Measurements from ENCODE around the gene GRK4.

GRK4 gene

GRCh38 chr4:3026540-3026939 lies 63.2 kb downstream of the GRK4 start:
- H3K27ac ChIP-seq (ENCODE audit: low read length) = no peak overlapping the region
- H3K27me3 ChIP-seq (ENCODE audit: insufficient read depth, low read length, poor library complexity) = no peaks in the 10 kb centered on the region
- no peaks in the 10 kb centered on the region for H3K79me2 ChIP-seq (ENCODE audit: insufficient read depth, low read length)
- H3K9ac ChIP-seq (ENCODE audit: low read depth, low read length) = no peak overlapping the region
- H4K20me1 ChIP-seq (ENCODE audit: insufficient read depth, low read length) = no peaks in the 10 kb centered on the region
- TF ChIP-seq EZH2 (IDR thresholded peaks at IDR 0.05; ENCODE audit: borderline replicate concordance, low read depth, low read length, severe bottlenecking) = no peak
- no peak for TF ChIP-seq CTCF (IDR thresholded peaks at IDR 0.05; ENCODE audit: borderline replicate concordance, extremely low read depth, low read length, poor library complexity, severe bottlenecking)
- no peak overlapping the region for H2AFZ ChIP-seq (ENCODE audit: low read depth, low read length)
- DNase-seq = no peak
- no peak overlapping the region for H3K4me2 ChIP-seq (ENCODE audit: insufficient read depth, low read length)
- no peak overlapping the region for H3K4me3 ChIP-seq (ENCODE audit: low read depth in 1 of 2, low read length in 2 of 2)
- no peak for ATAC-seq (ENCODE audit: insufficient read depth, low read depth)
- H3K9me3 ChIP-seq (ENCODE audit: insufficient read depth, low read length, severe bottlenecking) = no peaks in the 10 kb centered on the region
- no peaks in the 10 kb centered on the region for H3K4me1 ChIP-seq (ENCODE audit: insufficient read depth, low read length)
- H3K36me3 ChIP-seq (ENCODE audit: insufficient read depth, low read length) = no peaks in the 10 kb centered on the region

- TF ChIP-seq CTCF (IDR thresholded peaks at IDR 0.05; ENCODE audit: borderline replicate concordance, extremely low read depth, low read length, poor library complexity, severe bottlenecking) (no peak), EZH2 (IDR thresholded peaks at IDR 0.05; ENCODE audit: borderline replicate concordance, low read depth, low read length, severe bottlenecking) (no peak)
- Histone ChIP-seq H4K20me1 (ENCODE audit: insufficient read depth, low read length) (no peaks in the 10 kb centered on the region), H3K27me3 (ENCODE audit: insufficient read depth, low read length, poor library complexity) (no peaks in the 10 kb centered on the region), H3K4me1 (ENCODE audit: insufficient read depth, low read length) (no peaks in the 10 kb centered on the region), H3K9ac (ENCODE audit: low read depth, low read length) (no peak overlapping the region), H3K79me2 (ENCODE audit: insufficient read depth, low read length) (no peaks in the 10 kb centered on the region), H3K9me3 (ENCODE audit: insufficient read depth, low read length, severe bottlenecking) (no peaks in the 10 kb centered on the region), H3K36me3 (ENCODE audit: insufficient read depth, low read length) (no peaks in the 10 kb centered on the region), H3K4me3 (ENCODE audit: low read depth in 1 of 2, low read length in 2 of 2) (no peak overlapping the region), H3K4me2 (ENCODE audit: insufficient read depth, low read length) (no peak overlapping the region), H3K27ac (ENCODE audit: low read length) (no peak overlapping the region), H2AFZ (ENCODE audit: low read depth, low read length) (no peak overlapping the region)
- DNase-seq (no peak), ATAC-seq (ENCODE audit: insufficient read depth, low read depth) (no peak)
Observed at GRCh38 chr4:3029464-3029863, 66.1 kb downstream of the GRK4 start.

GRCh38 chr4:3030566-3031356 lies 67.4 kb downstream of the GRK4 start:
- Histone ChIP-seq H3K9ac (ENCODE audit: low read depth, low read length) (no peak overlapping the region), H2AFZ (ENCODE audit: low read depth, low read length) (no peak overlapping the region), H3K27me3 (ENCODE audit: insufficient read depth, low read length, poor library complexity) (no peaks in the 10 kb centered on the region), H3K4me3 (ENCODE audit: low read depth in 1 of 2, low read length in 2 of 2) (no peak overlapping the region), H3K27ac (ENCODE audit: low read length) (no peak overlapping the region), H3K4me2 (ENCODE audit: insufficient read depth, low read length) (no peak overlapping the region), H3K79me2 (ENCODE audit: insufficient read depth, low read length) (no peaks in the 10 kb centered on the region), H4K20me1 (ENCODE audit: insufficient read depth, low read length) (no peaks in the 10 kb centered on the region), H3K36me3 (ENCODE audit: insufficient read depth, low read length) (no peaks in the 10 kb centered on the region), H3K9me3 (ENCODE audit: insufficient read depth, low read length, severe bottlenecking) (no peaks in the 10 kb centered on the region), H3K4me1 (ENCODE audit: insufficient read depth, low read length) (no peaks in the 10 kb centered on the region)
- ATAC-seq (ENCODE audit: insufficient read depth, low read depth) (no peak), DNase-seq (no peak)
- no peak for TF ChIP-seq CTCF (IDR thresholded peaks at IDR 0.05; ENCODE audit: borderline replicate concordance, extremely low read depth, low read length, poor library complexity, severe bottlenecking)
- TF ChIP-seq EZH2 (IDR thresholded peaks at IDR 0.05; ENCODE audit: borderline replicate concordance, low read depth, low read length, severe bottlenecking) = no peak

Measured in DND-41 (cell line).